Measurements from ENCODE around the gene SNTG2. TPM values are rescaled to one million over a fixed set of nuclear protein-coding genes. Genes with fewer than 3 reads are reported as not detected.

SNTG2 gene
- polyA plus RNA-seq, 3 donors: not detected

GRCh38 chr2:1181893-1182292, 231.2 kb downstream of the SNTG2 start:
- H3K9ac ChIP-seq (ENCODE audit: insufficient read depth, low read length, poor library complexity, severe bottlenecking): no peak overlapping the region
- no peaks in the 10 kb centered on the region for H3K36me3 ChIP-seq (replicated peaks in 1 of 2; ENCODE audit: control insufficient read depth in 1 of 2, insufficient read depth in 2 of 2, low read length in 2 of 2)
- H3K9me3 ChIP-seq (replicated peaks in 1 of 2; ENCODE audit: control insufficient read depth in 1 of 2, insufficient read depth in 1 of 2, low read length in 2 of 2): peaks cover 10 to 11% of the 10 kb centered on the region in 2 donors
- no peaks in the 10 kb centered on the region for H3K36me3 Mint-ChIP-seq
- no peak overlapping the region for H3K27ac Mint-ChIP-seq
- WGBS (ENCODE audit: insufficient coverage): 94% methylated on average over 2 of the region's 3 CpGs
- H3K79me2 ChIP-seq (ENCODE audit: insufficient read depth, low read length): no peaks in the 10 kb centered on the region
- no peak overlapping the region for H3K4me2 ChIP-seq (replicated peaks; ENCODE audit: extremely low read depth, low read length, poor library complexity, severe bottlenecking)
- peaks cover 3 to 14% (median 10%) of the 10 kb centered on the region in 7 donors for H3K9me3 Mint-ChIP-seq
- H2AFZ ChIP-seq (ENCODE audit: insufficient read depth, low read depth, low read length, poor library complexity, severe bottlenecking): no peak overlapping the region
- no peaks in the 10 kb centered on the region for H3K27me3 ChIP-seq (ENCODE audit: control insufficient read depth in 2 of 2, insufficient read depth in 2 of 2, low read length in 2 of 2)
- DNase-seq: no peak
- no peak overlapping the region for H3K4me3 Mint-ChIP-seq
- no peak for TF ChIP-seq CTCF (IDR thresholded peaks at IDR 0.05)
- no peaks in the 10 kb centered on the region for H4K20me1 ChIP-seq (ENCODE audit: insufficient read depth, low read length)
- H3K4me1 Mint-ChIP-seq: no peaks in the 10 kb centered on the region
- H3K4me3 ChIP-seq (replicated peaks in 1 of 3; ENCODE audit: low read depth in 2 of 3, low read length in 3 of 3): no peak overlapping the region
- H3K27me3 Mint-ChIP-seq (ENCODE audit: low read depth in 3 of 3): no peaks in the 10 kb centered on the region
- no peak overlapping the region for H3K27ac ChIP-seq (ENCODE audit: low read depth in 1 of 2, low read length in 2 of 2)
- H3K4me1 ChIP-seq (ENCODE audit: control insufficient read depth in 1 of 2, insufficient read depth in 2 of 2, low read length in 2 of 2): no peaks in the 10 kb centered on the region
- intact Hi-C loops (cut with micrococcal nuclease): no loop called here

- Histone ChIP-seq H3K4me1 (ENCODE audit: control insufficient read depth in 1 of 2, insufficient read depth in 2 of 2, low read length in 2 of 2) (no peaks in the 10 kb centered on the region), H3K4me2 (replicated peaks; ENCODE audit: extremely low read depth, low read length, poor library complexity, severe bottlenecking) (no peak overlapping the region), H3K27me3 (ENCODE audit: control insufficient read depth in 2 of 2, insufficient read depth in 2 of 2, low read length in 2 of 2) (no peaks in the 10 kb centered on the region), H3K79me2 (ENCODE audit: insufficient read depth, low read length) (no peaks in the 10 kb centered on the region), H4K20me1 (ENCODE audit: insufficient read depth, low read length) (no peaks in the 10 kb centered on the region), H3K27ac (ENCODE audit: low read depth in 1 of 2, low read length in 2 of 2) (no peak overlapping the region), H3K9me3 (replicated peaks in 1 of 2; ENCODE audit: control insufficient read depth in 1 of 2, insufficient read depth in 1 of 2, low read length in 2 of 2) (peaks cover 10 to 11% of the 10 kb centered on the region in 2 donors), H3K9ac (ENCODE audit: insufficient read depth, low read length, poor library complexity, severe bottlenecking) (no peak overlapping the region), H3K4me3 (replicated peaks in 1 of 3; ENCODE audit: low read depth in 2 of 3, low read length in 3 of 3) (no peak overlapping the region), H2AFZ (ENCODE audit: insufficient read depth, low read depth, low read length, poor library complexity, severe bottlenecking) (no peak overlapping the region), H3K36me3 (replicated peaks in 1 of 2; ENCODE audit: control insufficient read depth in 1 of 2, insufficient read depth in 2 of 2, low read length in 2 of 2) (no peaks in the 10 kb centered on the region)
- peaks cover 3 to 14% (median 10%) of the 10 kb centered on the region in 7 donors for H3K9me3 Mint-ChIP-seq
- H3K27me3 Mint-ChIP-seq (ENCODE audit: low read depth in 3 of 3): no peaks in the 10 kb centered on the region
- no peak for DNase-seq
- H3K4me3 Mint-ChIP-seq: no peak overlapping the region
- H3K36me3 Mint-ChIP-seq: no peaks in the 10 kb centered on the region
- 100% methylated on average over 1 of the region's 3 CpGs for WGBS (ENCODE audit: insufficient coverage)
- no peak overlapping the region for H3K27ac Mint-ChIP-seq
- intact Hi-C loops (cut with micrococcal nuclease): no loop called here
- no peak for TF ChIP-seq CTCF (IDR thresholded peaks at IDR 0.05)
- no peaks in the 10 kb centered on the region for H3K4me1 Mint-ChIP-seq
These were observed 232.7 kb downstream of the SNTG2 start for GRCh38 chr2:1183300-1183699.

Data from CD14-positive monocyte (primary cell).